GM21367 (cell line): Measurements from ENCODE around the gene CFAP299.
"Not testable (repeated sequence)": the region's sequence is repeated elsewhere in the genome, so short reads cannot be mapped to it uniquely, and the experiment has no call there.

Experiments
- ATAC-seq: cut with Tn5 transposase; IDR thresholded peaks from one replicate; pipeline ENCODE4 v1.9.1; 2021; ENCODE audit not compliant: unreplicated experiment

The CFAP299 gene

GRCh38 chr4:80335554-80336358 lies at the start of gene CFAP299:
Gene CFAP299, plus strand, starts transcription at chr4:80335730.
- peak; percentile 97 for ATAC-seq

GRCh38 chr4:80286451-80286850 lies 49.1 kb upstream of the CFAP299 start:
- no peak for ATAC-seq

- ATAC-seq, result not testable (repeated sequence)
These were observed 44.9 kb upstream of the CFAP299 start for GRCh38 chr4:80290665-80291064.

DNA sequence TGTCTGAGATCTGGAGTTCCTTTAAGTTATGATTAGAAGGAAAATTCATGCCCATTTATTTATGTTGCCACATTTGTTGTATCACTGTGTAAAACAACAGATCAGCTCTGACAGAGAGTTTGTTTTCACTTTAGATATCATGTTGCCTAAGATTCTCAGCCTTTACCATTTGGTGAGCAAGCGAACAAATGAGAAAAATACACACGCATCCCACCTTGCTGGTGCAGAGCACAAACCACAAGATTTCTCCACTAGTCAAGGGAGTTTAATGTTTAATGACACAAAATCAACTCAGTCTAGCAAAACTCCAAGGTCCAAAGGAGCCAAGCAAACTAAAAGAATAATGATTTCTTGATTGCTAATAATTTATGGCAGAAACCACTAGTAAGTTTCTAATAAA lies 41.3 kb upstream of the CFAP299 start:
- no peak for ATAC-seq

DNA sequence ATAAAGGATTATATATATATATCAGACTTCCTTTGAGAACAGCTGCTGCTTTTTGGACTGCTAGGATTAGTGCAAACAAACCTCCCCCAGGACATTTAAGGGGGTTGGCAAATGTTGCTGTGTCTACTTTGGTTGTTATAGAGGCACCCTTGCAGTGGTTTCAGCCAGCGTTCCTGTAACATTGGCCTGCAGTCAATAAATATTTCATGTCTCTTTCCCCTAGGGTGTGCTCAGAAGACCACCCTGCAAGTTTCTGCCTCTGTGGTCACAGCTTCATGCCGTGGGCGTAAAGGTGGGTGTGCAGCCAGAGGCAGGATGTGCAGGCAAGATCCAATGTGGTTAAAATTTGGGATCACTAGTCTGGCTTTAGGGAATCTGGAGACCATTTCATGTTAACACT lies 40.2 kb upstream of the CFAP299 start:
- ATAC-seq, result no peak

- ATAC-seq, result no peak
These were observed 39.7 kb upstream of the CFAP299 start for GRCh38 chr4:80295826-80296225.

DNA sequence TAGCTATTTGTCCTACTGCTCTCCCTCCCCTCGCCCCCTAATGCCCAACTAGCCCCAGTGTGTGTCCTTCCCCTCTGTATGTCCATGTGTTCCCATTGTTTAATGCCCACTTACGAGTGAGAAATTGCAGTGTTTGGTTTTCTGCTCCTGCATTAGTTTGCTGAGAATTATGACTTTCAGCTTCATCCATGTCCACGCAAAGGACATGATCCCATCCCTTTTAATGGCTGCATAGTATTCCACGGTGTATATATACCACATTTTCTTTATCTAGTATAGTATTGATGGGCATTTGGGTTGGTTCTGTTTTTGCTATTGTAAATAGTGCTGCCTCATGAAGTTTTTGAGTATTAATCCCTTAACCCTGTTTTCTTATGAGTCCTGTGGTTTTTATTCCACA lies 33.6 kb upstream of the CFAP299 start:
- ATAC-seq, result no peak

GRCh38 chr4:80302616-80303223 lies 32.8 kb upstream of the CFAP299 start:
- no peak for ATAC-seq

DNA sequence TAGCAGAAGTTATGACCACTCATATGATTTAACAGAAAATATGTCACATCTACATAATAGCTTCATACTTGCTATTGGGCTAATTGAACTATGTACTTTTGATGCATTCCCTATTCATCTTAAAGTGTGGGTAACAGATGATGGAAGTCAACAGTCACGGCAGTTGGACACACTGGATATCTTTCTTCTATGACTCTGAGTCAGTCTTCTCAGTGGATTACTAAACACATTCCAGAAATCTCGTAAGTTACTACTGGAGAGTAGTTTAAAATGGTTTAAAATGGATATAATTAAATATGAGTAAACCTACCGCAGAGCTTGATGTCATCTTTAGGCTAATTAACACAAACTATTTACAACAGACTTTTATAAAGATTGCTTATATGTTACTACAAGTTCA lies 30.1 kb upstream of the CFAP299 start:
- ATAC-seq, result no peak

- no peak for ATAC-seq
These were observed 29.3 kb upstream of the CFAP299 start for GRCh38 chr4:80306260-80306659.

- ATAC-seq, result no peak
These were observed 28.3 kb upstream of the CFAP299 start for GRCh38 chr4:80307183-80307735.

DNA sequence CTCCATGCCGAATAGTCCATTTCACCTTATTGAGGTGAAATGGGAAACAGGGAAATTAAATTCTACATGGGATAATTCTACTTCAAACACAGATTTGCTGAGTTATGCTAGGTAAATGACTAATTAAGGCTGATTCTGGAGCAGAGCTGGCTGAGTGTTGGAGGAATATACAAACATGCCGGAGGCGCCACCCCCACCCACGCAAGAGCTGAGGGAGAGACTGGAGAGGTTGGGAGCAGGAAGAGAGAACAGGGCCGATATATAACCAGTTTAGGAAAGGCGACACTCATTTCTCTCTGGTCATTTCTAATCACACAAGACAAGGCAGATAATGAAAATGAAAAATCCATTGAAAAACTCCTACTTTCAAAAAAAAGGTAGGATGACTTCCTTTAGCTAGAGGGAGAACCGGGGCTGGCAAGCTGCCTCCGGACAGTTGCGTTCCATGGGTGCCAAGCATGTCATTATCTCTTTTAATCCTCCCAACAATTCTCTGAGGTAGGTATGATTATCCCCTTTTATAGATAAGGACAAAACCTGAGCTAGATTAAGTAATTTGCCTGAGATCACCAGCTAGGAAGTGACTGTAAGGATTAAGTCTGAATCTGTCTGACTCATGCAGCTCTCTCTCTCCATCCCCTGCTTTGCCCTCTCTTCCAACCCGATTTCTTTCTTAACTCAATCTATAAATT lies 27.6 kb upstream of the CFAP299 start:
- ATAC-seq, result no peak

GRCh38 chr4:80308466-80308822 lies 27.1 kb upstream of the CFAP299 start:
- ATAC-seq, result no peak

DNA sequence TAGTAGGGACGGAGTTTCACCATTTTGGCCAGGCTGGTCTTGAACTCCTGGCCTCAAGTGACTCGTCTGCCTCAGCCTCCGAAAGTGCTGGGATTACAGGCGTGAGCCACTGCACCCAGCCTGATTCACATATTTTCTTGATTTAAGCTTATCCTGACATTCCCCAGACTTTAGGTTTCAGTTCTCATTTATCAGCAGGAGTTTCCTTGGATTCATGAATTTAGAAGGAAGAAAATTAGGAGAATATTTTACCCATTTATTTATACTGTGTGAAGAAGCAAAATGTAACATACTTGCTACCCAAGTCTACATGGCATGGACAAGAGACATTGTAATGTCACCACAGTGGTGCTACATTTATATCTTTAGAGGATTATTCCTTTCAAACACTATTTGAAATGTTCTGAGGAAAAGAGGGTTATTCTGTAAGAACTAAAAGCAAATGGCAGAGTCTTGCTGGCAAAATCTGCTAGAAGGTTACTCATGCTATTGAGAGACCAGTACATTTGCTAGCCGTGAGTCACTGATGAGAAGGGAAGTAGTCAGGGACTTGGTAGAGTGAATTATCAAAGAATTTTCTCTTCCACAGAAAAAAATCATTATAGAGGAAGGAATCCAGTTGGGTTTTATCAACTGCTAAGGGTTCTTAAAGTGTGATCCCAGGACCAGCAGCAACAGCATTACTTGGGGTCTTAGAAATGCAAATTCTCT lies 26.1 kb upstream of the CFAP299 start:
- ATAC-seq, result no peak

GRCh38 chr4:80311130-80311529 lies 24.4 kb upstream of the CFAP299 start:
- no peak for ATAC-seq

- ATAC-seq, result no peak
These were observed 23.4 kb upstream of the CFAP299 start for GRCh38 chr4:80312124-80312523.

DNA sequence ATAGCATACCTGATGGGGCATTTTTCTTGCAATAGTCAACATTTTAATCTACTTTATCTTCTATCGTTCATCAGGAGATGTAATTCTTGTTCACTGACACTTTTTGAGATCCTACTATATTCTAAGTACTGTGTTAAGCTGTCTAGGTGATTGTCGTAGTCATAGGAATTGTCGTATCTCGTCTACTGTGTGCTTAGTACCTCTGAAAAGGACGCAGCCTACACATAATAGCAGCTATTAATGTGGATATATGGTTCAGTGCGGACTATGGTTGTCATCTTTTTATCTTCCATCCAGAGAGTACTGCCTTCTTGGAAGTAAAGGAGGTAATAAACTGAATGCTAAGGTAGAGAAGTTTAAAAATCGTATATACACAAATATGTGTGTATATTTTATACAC lies 21.9 kb upstream of the CFAP299 start:
- ATAC-seq, result no peak

DNA sequence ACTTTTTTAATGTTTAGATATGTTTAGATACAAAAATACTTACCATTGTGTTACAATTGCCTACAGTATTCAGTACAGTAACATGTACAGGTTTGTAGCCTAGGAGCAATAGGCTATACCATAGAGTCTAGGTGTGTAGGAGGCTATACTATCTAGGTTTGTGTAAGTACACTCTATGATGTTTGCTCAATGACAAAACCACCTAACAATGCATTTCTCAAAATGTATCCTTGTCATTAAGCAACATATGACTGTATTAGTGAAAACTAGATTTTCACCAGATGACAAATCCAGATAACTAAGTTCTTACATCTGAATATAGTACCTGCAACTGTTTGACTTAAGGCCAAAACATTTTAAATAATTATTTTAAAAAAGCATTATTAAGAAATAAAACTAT lies 19.7 kb upstream of the CFAP299 start:
- ATAC-seq, result not testable (repeated sequence)

- no peak for ATAC-seq
These were observed 14.2 kb upstream of the CFAP299 start for GRCh38 chr4:80321341-80321740.

GRCh38 chr4:80321776-80322175 lies 13.8 kb upstream of the CFAP299 start:
- ATAC-seq, result no peak

DNA sequence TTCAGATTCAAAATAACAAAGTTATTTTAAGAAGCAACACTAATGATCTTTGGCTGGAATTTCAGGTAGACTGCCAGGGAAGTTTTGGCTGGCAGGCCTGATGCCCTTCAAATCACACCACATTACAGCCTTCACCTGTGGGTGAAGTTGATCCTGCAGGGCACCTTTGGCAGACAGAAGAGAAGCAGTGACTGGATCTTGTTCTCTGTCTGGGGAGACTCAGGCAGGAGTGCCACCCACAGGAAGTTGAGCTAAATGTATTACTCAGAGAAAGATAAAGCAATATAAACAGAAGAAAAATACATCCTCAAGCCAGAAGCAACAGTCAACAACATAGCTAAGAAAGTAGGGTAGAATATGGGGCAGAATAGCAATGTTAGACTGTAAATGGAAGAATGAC lies 12.8 kb upstream of the CFAP299 start:
- no peak for ATAC-seq
